Stimulated activated effector memory CD8-positive, alpha-beta T cell treated with anti-CD3 and anti-CD28 coated beads, Interleukin-12 subunit alpha, Interleukin-12 subunit beta, amount 100 ng/mL, for 72 hours (primary cell): ENCODE measurements around the gene FAR2.
A peak's percentile ranks its signal among the peaks of the same experiment; 100 is the strongest.

Experiments used
- ATAC-seq: fragments of 150-1000 bp; cut with Tn5 transposase; 2 replicates; pipeline ENCODE4 v1.10.0; 2021
- DNase-seq, 2 donors: peaks; one replicate each; pipeline ENCODE4 v3.0.0; 2021 to 2022; ENCODE audit warnings: low spot score in 2 of 2
- H3K27ac Mint-ChIP-seq: one replicate; pipeline ENCODE4 v1.8.0; 2022; ENCODE audit warnings: mild to moderate bottlenecking, mixed read lengths
- H3K36me3 Mint-ChIP-seq: one replicate; pipeline ENCODE4 v1.8.0; 2022; ENCODE audit warnings: mild to moderate bottlenecking, mixed read lengths
- H3K4me1 Mint-ChIP-seq: one replicate; pipeline ENCODE4 v1.8.0; 2022; ENCODE audit warnings: mixed read lengths
- H3K4me3 Mint-ChIP-seq: one replicate; pipeline ENCODE4 v1.8.0; 2022; ENCODE audit warnings: mild to moderate bottlenecking, mixed read lengths
- H3K9me3 Mint-ChIP-seq: one replicate; pipeline ENCODE4 v1.8.0; 2022; ENCODE audit warnings: mixed read lengths

Gene FAR2

GRCh38 chr12:29147731-29148595 lies 1.1 kb upstream of the FAR2 start:
- DNase-seq = no peak
- H3K27ac Mint-ChIP-seq = peak overlapping the region; percentile 91
- no peak for ATAC-seq
- peak overlapping the region; percentile 85 for H3K4me3 Mint-ChIP-seq
- peaks cover 14% of the 10 kb centered on the region for H3K4me1 Mint-ChIP-seq
- H3K36me3 Mint-ChIP-seq = peaks cover 9% of the 10 kb centered on the region
- no peaks in the 10 kb centered on the region for H3K9me3 Mint-ChIP-seq

- Mint-ChIP-seq H3K9me3 (no peaks in the 10 kb centered on the region), H3K27ac (peak overlapping the region; percentile 91), H3K4me1 (peaks cover 19% of the 10 kb centered on the region), H3K4me3 (peak overlapping the region; percentile 85), H3K36me3 (peaks cover 9% of the 10 kb centered on the region)
- DNase-seq (peak in 1 of 2 donors; percentile 57), ATAC-seq (peak; percentile 36)
These were observed 525 bp upstream of the FAR2 start for GRCh38 chr12:29148596-29148910.

- Mint-ChIP-seq H3K9me3 (no peaks in the 10 kb centered on the region), H3K4me3 (peak overlapping the region; percentile 85), H3K4me1 (peaks cover 19% of the 10 kb centered on the region), H3K27ac (no peak overlapping the region), H3K36me3 (peaks cover 9% of the 10 kb centered on the region)
- ATAC-seq (peak; percentile 45), DNase-seq (no peak)
These were observed 708 bp downstream of the FAR2 start for GRCh38 chr12:29149691-29150281.

- DNase-seq (no peak), ATAC-seq (no peak)
- Mint-ChIP-seq H3K4me3 (peak overlapping the region; percentile 85), H3K4me1 (peaks cover 19% of the 10 kb centered on the region), H3K27ac (no peak overlapping the region), H3K36me3 (peaks cover 9% of the 10 kb centered on the region), H3K9me3 (no peaks in the 10 kb centered on the region)
These were observed 1.4 kb downstream of the FAR2 start for GRCh38 chr12:29150462-29150861.

GRCh38 chr12:29152223-29152868 lies 3.3 kb downstream of the FAR2 start:
- Mint-ChIP-seq H3K4me1 (peaks cover 19% of the 10 kb centered on the region), H3K36me3 (peaks cover 9% of the 10 kb centered on the region), H3K4me3 (no peak overlapping the region), H3K9me3 (no peaks in the 10 kb centered on the region), H3K27ac (no peak overlapping the region)
- ATAC-seq (no peak), DNase-seq (no peak)

GRCh38 chr12:29152981-29153630 lies 4.0 kb downstream of the FAR2 start:
- no peaks in the 10 kb centered on the region for H3K9me3 Mint-ChIP-seq
- no peak overlapping the region for H3K4me3 Mint-ChIP-seq
- H3K36me3 Mint-ChIP-seq = peaks cover 9% of the 10 kb centered on the region
- ATAC-seq (no peak), DNase-seq (no peak)
- peaks cover 19% of the 10 kb centered on the region for H3K4me1 Mint-ChIP-seq
- H3K27ac Mint-ChIP-seq = no peak overlapping the region

- no peaks in the 10 kb centered on the region for H3K9me3 Mint-ChIP-seq
- ATAC-seq (no peak), DNase-seq (no peak)
- H3K36me3 Mint-ChIP-seq = no peaks in the 10 kb centered on the region
- no peak overlapping the region for H3K27ac Mint-ChIP-seq
- H3K4me3 Mint-ChIP-seq = no peak overlapping the region
- H3K4me1 Mint-ChIP-seq = peaks cover 8% of the 10 kb centered on the region
These were observed 6.0 kb downstream of the FAR2 start for GRCh38 chr12:29155079-29155478.

- H3K9me3 Mint-ChIP-seq = no peaks in the 10 kb centered on the region
- ATAC-seq (no peak), DNase-seq (no peak)
- no peak overlapping the region for H3K27ac Mint-ChIP-seq
- no peak overlapping the region for H3K4me3 Mint-ChIP-seq
- H3K36me3 Mint-ChIP-seq = no peaks in the 10 kb centered on the region
- peaks cover 13% of the 10 kb centered on the region for H3K4me1 Mint-ChIP-seq
These were observed 8.4 kb downstream of the FAR2 start for GRCh38 chr12:29157486-29157946.

- Mint-ChIP-seq H3K4me3 (no peak overlapping the region), H3K4me1 (peaks cover 11% of the 10 kb centered on the region), H3K9me3 (no peaks in the 10 kb centered on the region), H3K36me3 (no peaks in the 10 kb centered on the region), H3K27ac (no peak overlapping the region)
- ATAC-seq (no peak), DNase-seq (no peak)
These were observed 9.2 kb downstream of the FAR2 start for GRCh38 chr12:29158115-29158763.

- H3K36me3 Mint-ChIP-seq = no peaks in the 10 kb centered on the region
- no peak for DNase-seq
- H3K27ac Mint-ChIP-seq = no peak overlapping the region
- peaks cover 13% of the 10 kb centered on the region for H3K4me1 Mint-ChIP-seq
- no peak for ATAC-seq
- H3K4me3 Mint-ChIP-seq = no peak overlapping the region
- no peaks in the 10 kb centered on the region for H3K9me3 Mint-ChIP-seq
These were observed 10.6 kb downstream of the FAR2 start for GRCh38 chr12:29159661-29160060.

GRCh38 chr12:29160230-29160629 lies 11.2 kb downstream of the FAR2 start:
- DNase-seq = no peak
- Mint-ChIP-seq H3K4me3 (no peak overlapping the region), H3K27ac (no peak overlapping the region), H3K36me3 (no peaks in the 10 kb centered on the region), H3K9me3 (no peaks in the 10 kb centered on the region), H3K4me1 (peaks cover 14% of the 10 kb centered on the region)
- peak; percentile 67 for ATAC-seq

GRCh38 chr12:29163146-29163545 lies 14.1 kb downstream of the FAR2 start:
- H3K36me3 Mint-ChIP-seq = no peaks in the 10 kb centered on the region
- ATAC-seq = no peak
- DNase-seq = no peak
- H3K4me3 Mint-ChIP-seq = no peak overlapping the region
- H3K4me1 Mint-ChIP-seq = peaks cover 14% of the 10 kb centered on the region
- no peaks in the 10 kb centered on the region for H3K9me3 Mint-ChIP-seq
- peak overlapping the region; percentile 17 for H3K27ac Mint-ChIP-seq

GRCh38 chr12:29164477-29165393 lies 15.7 kb downstream of the FAR2 start:
- Mint-ChIP-seq H3K36me3 (no peaks in the 10 kb centered on the region), H3K27ac (peak overlapping the region; percentile 77), H3K9me3 (no peaks in the 10 kb centered on the region), H3K4me3 (no peak overlapping the region), H3K4me1 (peaks cover 14% of the 10 kb centered on the region)
- DNase-seq (no peak), ATAC-seq (peak; percentile 95)

GRCh38 chr12:29167445-29167844 lies 18.4 kb downstream of the FAR2 start:
- Mint-ChIP-seq H3K27ac (no peak overlapping the region), H3K4me1 (peaks cover 7% of the 10 kb centered on the region), H3K4me3 (no peak overlapping the region), H3K36me3 (no peaks in the 10 kb centered on the region), H3K9me3 (no peaks in the 10 kb centered on the region)
- DNase-seq (no peak), ATAC-seq (no peak)
